HFFc6 (cell line): Measurements from ENCODE around the gene C1orf122. TPM values are rescaled to one million over a fixed set of nuclear protein-coding genes. Genes with fewer than 3 reads are reported as not detected.

Source experiments
- DNase-seq: peaks from one replicate; pipeline ENCODE4 v3.0.0-alpha.2; 2018
- H3K27ac Mint-ChIP-seq: 2 replicates; pipeline ENCODE4 v1.8.0; 2020; ENCODE audit warnings: mild to moderate bottlenecking, mixed read lengths
- H3K27me3 Mint-ChIP-seq: 2 replicates; pipeline ENCODE4 v1.8.0; 2021; ENCODE audit warnings: mild to moderate bottlenecking, moderate library complexity, mixed read lengths; ENCODE audit not compliant: insufficient read depth
- H3K36me3 Mint-ChIP-seq: 2 replicates; pipeline ENCODE4 v1.8.0; 2021; ENCODE audit warnings: low read depth, mixed read lengths
- H3K4me1 Mint-ChIP-seq: 2 replicates; pipeline ENCODE4 v1.8.0; 2020; ENCODE audit warnings: low read depth, mixed read lengths
- H3K4me3 Mint-ChIP-seq: 2 replicates; pipeline ENCODE4 v1.8.0; 2020; ENCODE audit warnings: mild to moderate bottlenecking, moderate library complexity, mixed read lengths
- H3K9me3 Mint-ChIP-seq: 2 replicates; pipeline ENCODE4 v1.8.0; 2020; ENCODE audit warnings: mild to moderate bottlenecking, mixed read lengths
- total RNA-seq, 6 experiments: library from RNA; stranded (reverse); fragmentation: NEBNext Ultra II Directional; extraction: Animal tissue kit (Norgen Biotek cat#: 25700); gene quantifications; 2 replicates in 1 of 6; 3 replicates in 5 of 6; pipeline ENCODE4 v1.2.3, GENCODE V29; 2021
- TF ChIP-seq, protein P1 (sequence below): fragments of 200-600 bp; sonication (generic); IDR thresholded peaks from 2 replicates; pipeline ENCODE4 v1.5.0; 2021; ENCODE audit warnings: antibody characterized with exemption, mild to moderate bottlenecking

Gene C1orf122
- total RNA-seq, 6 experiments from 2014 or later: 60.6 to 97.1 (median 68.2) TPM

DNA sequence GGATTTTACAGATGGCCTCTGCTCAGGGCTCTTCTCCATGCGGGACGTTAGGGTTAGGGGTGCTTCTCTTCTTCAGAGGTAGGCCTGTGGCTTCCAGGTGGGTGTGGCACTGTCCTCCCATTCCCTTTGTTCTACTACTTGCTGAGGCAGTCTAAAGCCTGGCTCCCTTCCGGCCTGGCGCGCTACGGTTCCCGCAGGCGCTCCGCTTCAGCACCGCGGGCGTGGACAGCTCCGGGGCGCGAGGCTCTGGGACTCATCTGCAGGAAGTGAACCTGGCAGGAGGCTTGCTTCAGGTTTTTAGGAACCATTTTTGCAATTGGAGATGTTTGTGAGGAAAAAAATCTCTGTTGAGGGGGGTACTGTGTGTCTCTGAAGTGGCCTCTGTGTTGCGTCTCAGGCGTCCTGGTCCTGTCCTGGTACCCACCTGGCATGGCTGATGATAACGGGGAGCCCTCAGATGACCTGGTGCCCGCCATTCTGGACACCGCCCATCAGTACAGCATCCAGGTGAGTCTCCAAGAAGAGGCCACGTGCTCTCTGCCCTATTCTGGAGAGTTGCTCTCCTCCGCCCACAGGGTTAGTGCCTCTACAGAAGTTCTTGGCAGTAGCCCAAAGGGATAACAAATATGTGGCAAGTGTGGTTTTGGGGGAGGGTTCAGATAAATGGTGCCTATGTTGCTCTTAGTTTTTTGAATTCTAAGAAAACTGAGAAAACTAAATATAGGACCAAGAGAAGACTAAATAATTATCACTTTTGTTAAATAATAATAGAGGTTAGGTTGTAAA, 12.1 kb upstream of the C1orf122 start:
- H3K27ac Mint-ChIP-seq: no peak overlapping the region
- no peaks in the 10 kb centered on the region for H3K9me3 Mint-ChIP-seq
- no peaks in the 10 kb centered on the region for H3K36me3 Mint-ChIP-seq
- TF ChIP-seq, protein P1, sequence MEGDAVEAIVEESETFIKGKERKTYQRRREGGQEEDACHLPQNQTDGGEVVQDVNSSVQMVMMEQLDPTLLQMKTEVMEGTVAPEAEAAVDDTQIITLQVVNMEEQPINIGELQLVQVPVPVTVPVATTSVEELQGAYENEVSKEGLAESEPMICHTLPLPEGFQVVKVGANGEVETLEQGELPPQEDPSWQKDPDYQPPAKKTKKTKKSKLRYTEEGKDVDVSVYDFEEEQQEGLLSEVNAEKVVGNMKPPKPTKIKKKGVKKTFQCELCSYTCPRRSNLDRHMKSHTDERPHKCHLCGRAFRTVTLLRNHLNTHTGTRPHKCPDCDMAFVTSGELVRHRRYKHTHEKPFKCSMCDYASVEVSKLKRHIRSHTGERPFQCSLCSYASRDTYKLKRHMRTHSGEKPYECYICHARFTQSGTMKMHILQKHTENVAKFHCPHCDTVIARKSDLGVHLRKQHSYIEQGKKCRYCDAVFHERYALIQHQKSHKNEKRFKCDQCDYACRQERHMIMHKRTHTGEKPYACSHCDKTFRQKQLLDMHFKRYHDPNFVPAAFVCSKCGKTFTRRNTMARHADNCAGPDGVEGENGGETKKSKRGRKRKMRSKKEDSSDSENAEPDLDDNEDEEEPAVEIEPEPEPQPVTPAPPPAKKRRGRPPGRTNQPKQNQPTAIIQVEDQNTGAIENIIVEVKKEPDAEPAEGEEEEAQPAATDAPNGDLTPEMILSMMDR: no peak
- no peak overlapping the region for H3K4me3 Mint-ChIP-seq
- no peak for DNase-seq
- H3K4me1 Mint-ChIP-seq: peaks cover 19% of the 10 kb centered on the region
- peaks cover 4% of the 10 kb centered on the region for H3K27me3 Mint-ChIP-seq

DNA sequence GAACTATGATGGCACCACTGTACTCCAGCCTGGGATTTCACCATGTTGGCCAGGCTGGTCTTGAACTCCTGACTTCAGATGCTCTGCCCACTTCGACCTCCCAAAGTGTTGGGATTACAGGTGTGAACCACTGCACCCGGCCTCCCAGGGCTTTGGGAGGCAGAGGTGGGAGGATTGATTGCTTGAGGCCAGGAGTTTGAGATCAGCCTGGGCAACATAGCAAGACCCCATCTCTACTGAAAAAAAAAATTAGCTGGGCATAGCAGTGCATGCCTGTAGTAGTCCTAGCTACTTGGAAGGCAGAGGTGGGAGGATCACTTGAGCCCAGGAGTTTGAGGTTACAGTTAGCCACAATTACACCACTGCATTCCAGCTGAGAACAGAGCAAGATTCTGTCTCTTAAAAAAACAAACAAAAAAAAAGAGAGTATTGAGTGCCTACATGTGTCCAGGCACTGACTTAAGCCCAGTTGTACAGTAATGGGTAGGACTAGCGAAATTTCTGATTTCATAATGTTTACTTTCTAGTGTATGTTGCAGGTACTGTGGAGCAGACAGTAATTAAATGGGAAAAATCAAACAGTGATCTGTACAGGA, 9.7 kb upstream of the C1orf122 start:
- peaks cover 12% of the 10 kb centered on the region for H3K36me3 Mint-ChIP-seq
- H3K27me3 Mint-ChIP-seq: peaks cover 2% of the 10 kb centered on the region; the same call in 1 of the 2 replicates
- peaks cover 19% of the 10 kb centered on the region for H3K4me1 Mint-ChIP-seq
- H3K9me3 Mint-ChIP-seq: no peaks in the 10 kb centered on the region
- DNase-seq: peak; percentile 64
- TF ChIP-seq, protein P1: no peak
- H3K27ac Mint-ChIP-seq: peak overlapping the region; percentile 6; the same call in 1 of the 2 replicates
- no peak overlapping the region for H3K4me3 Mint-ChIP-seq

DNA sequence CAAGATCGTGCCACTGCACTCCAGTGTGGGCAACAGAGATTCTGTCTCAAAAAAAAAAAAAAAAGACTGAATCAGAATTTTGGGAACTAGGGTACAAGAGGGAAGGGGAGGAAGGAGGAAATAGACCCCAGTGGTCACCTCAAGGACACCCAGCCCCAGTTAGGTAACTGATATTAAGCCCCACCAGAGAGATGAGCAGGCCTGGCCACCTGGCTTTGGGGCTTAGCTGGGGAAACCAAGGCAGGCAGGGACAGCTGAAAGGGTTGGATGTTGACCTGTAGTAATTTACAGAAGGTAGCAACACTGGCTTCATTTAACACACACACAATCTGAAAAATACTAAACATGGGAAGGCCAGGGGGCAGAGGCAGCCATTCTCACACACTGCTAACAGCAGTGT, 5.2 kb upstream of the C1orf122 start:
- H3K4me1 Mint-ChIP-seq: peaks cover 6% of the 10 kb centered on the region; the same call in 1 of the 2 replicates
- no peak for DNase-seq
- no peak overlapping the region for H3K4me3 Mint-ChIP-seq
- H3K9me3 Mint-ChIP-seq: no peaks in the 10 kb centered on the region
- peaks cover 22% of the 10 kb centered on the region for H3K36me3 Mint-ChIP-seq
- TF ChIP-seq, protein P1: no peak
- H3K27ac Mint-ChIP-seq: no peak overlapping the region; the same call in 1 of the 2 replicates
- peaks cover 2% of the 10 kb centered on the region; the same call in 1 of the 2 replicates for H3K27me3 Mint-ChIP-seq

DNA sequence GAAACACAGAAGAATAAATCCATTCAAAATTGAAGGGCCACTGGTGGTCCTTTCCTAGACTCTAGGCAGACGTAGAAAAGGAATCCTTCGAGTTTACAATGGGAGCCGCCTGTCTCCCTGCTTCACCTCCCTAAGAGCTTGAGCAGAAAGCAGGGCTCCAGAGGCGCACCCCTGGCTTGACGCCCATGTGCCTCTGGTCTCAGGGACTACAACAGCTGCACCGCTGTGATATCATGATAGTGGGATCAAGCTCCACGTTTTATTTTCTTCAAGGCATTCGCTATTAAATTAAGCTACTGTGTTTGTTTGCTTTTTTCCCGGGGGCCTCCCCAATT, 403 bp upstream of the C1orf122 start:
- H3K4me1 Mint-ChIP-seq: peaks cover 20% of the 10 kb centered on the region
- TF ChIP-seq, protein P1: no peak
- DNase-seq: no peak
- H3K36me3 Mint-ChIP-seq: peaks cover 23% of the 10 kb centered on the region
- peak overlapping the region; percentile 93 for H3K27ac Mint-ChIP-seq
- H3K27me3 Mint-ChIP-seq: peaks cover 6% of the 10 kb centered on the region
- no peaks in the 10 kb centered on the region for H3K9me3 Mint-ChIP-seq
- peak overlapping the region; percentile 95 for H3K4me3 Mint-ChIP-seq

DNA sequence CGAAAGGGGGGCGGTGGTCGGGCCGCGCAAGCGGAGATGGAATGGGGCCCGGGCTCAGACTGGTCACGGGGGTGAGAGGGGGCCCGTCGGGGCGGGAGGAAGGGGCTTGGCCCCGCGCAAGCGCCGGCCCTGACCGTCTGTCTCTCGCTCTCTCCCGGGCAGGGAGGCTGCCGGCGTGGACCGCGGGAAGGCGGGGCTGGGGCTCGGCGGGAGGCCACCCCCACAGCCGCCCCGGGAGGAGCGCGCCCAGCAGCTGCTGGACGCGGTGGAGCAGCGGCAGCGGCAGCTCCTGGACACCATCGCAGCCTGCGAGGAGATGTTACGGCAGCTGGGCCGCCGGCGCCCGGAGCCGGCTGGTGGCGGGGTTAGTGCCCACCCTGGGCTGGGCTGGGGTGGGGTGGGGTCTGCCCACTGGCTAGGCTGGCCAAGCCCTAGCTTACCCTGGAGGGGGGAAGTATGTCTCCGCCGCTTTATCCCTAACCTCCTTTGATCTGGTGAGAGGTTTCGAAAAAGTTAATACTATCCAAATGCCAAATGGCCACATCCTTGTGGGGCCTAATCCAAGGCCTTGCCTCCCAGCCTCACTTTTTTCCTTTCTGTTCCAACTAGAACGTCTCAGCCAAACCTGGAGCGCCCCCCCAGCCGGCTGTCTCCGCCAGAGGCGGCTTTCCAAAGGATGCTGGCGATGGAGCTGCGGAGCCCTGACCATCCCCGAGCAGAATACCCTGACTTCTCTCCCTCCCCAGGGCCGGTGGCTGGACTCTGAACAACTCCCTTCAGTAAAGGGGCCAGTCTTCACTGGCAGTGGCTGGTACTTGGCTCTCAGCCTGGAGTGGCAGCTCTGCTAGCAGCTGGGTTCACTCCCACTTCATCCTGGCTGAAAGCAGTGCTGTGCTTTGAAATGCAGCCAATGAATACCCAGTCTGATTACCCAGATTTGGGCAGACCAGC, 1.1 kb downstream of the C1orf122 start:
- DNase-seq: peak; percentile 70
- TF ChIP-seq, protein P1: peak; percentile 28; the same call in 1 of the 2 replicates
- Mint-ChIP-seq H3K4me1 (peaks cover 20% of the 10 kb centered on the region), H3K36me3 (peaks cover 21% of the 10 kb centered on the region), H3K9me3 (no peaks in the 10 kb centered on the region), H3K4me3 (peak overlapping the region; percentile 95), H3K27me3 (peaks cover 6% of the 10 kb centered on the region), H3K27ac (peak overlapping the region; percentile 93)
